Calu3 (cell line): Measurements from ENCODE around the gene IFNAR1. TPM values are rescaled to one million over a fixed set of nuclear protein-coding genes. Genes with fewer than 3 reads are reported as not detected.

Experiments used
- Bru-seq: library from RNA; stranded (reverse); fragments of 400-500 nt; gene quantifications from one replicate; lab custom pipeline; 2021; lab: Mats Ljungman, UMichigan
- BruChase-seq, 2 experiments: library from RNA; stranded (reverse); fragments of 400-500 nt; gene quantifications; one replicate each; lab custom pipeline; 2021; lab: Mats Ljungman, UMichigan
- BruUV-seq: library from RNA; stranded (reverse); fragments of 400-500 nt; replicated peaks from 2 replicates; lab custom pipeline; 2021; lab: Mats Ljungman, UMichigan
- CTCF ChIA-PET: fragments of 300-600 bp; sonication (Branson Sonifier 250); formaldehyde crosslinking; loops from one replicate; lab custom pipeline; 2022; ENCODE audit warnings: antibody characterized with exemption; lab: Charles Lee
- DNase-seq: peaks from one replicate; pipeline ENCODE4 v3.0.0; 2022
- H3K27ac Mint-ChIP-seq: one replicate; pipeline ENCODE4 v1.8.0; 2022; ENCODE audit warnings: mixed read lengths; ENCODE audit not compliant: unreplicated experiment
- H3K27me3 Mint-ChIP-seq: one replicate; pipeline ENCODE4 v1.8.0; 2022; ENCODE audit warnings: mixed read lengths; ENCODE audit not compliant: unreplicated experiment
- H3K36me3 Mint-ChIP-seq: one replicate; pipeline ENCODE4 v1.8.0; 2022; ENCODE audit warnings: mild to moderate bottlenecking, moderate library complexity, mixed read lengths; ENCODE audit not compliant: insufficient read depth, unreplicated experiment
- H3K4me1 Mint-ChIP-seq: one replicate; pipeline ENCODE4 v1.8.0; 2022; ENCODE audit warnings: mild to moderate bottlenecking, low read depth, mixed read lengths; ENCODE audit not compliant: unreplicated experiment
- H3K4me3 Mint-ChIP-seq: one replicate; pipeline ENCODE4 v1.8.0; 2022; ENCODE audit warnings: mild to moderate bottlenecking, low read depth, moderate library complexity, mixed read lengths; ENCODE audit not compliant: unreplicated experiment
- H3K9me3 Mint-ChIP-seq: one replicate; pipeline ENCODE4 v1.8.0; 2022; ENCODE audit warnings: low read depth, mixed read lengths; ENCODE audit not compliant: unreplicated experiment
- intact Hi-C: fragments of 100-400 bp; cut with micrococcal nuclease; formaldehyde crosslinking; loops from one replicate; pipeline ENCODE4 v1.10.0; 2022; ENCODE audit not compliant: unreplicated experiment
- long read RNA-seq: library from polyadenylated mRNA; stranded (forward); transcript quantifications from one replicate; pipeline ENCODE4 v2.0.0, GENCODE V29; 2022
- total RNA-seq: library from RNA; stranded (reverse); gene quantifications from 2 replicates; pipeline ENCODE4 v1.2.3, GENCODE V29; 2022
- TF ChIP-seq, protein P1 (sequence below): fragments of 200-600 bp; IDR thresholded peaks from one replicate; pipeline ENCODE4 v1.8.0; 2022; ENCODE audit warnings: antibody characterized with exemption; ENCODE audit not compliant: unreplicated experiment

The IFNAR1 gene
- total RNA-seq: 32.1 and 35.2 TPM in 2 replicates
- Bru-seq, nascent RNA: percentile 76 among the genes with signal in this experiment
- BruChase-seq, experiment 1, labeled RNA remaining after a 6-hour chase: percentile 89 among the genes with signal in this experiment
- percentile 79 among the genes with signal in this experiment for BruChase-seq, experiment 2, labeled RNA remaining after a 2-hour chase
- long read RNA-seq, full-length matches to known transcripts: 30 of 47 reads
- long read RNA-seq, partial matches to known transcripts: 6 of 47 reads
- long read RNA-seq, other reads (novel, unspliced or antisense): 11 of 47 reads

DNA sequence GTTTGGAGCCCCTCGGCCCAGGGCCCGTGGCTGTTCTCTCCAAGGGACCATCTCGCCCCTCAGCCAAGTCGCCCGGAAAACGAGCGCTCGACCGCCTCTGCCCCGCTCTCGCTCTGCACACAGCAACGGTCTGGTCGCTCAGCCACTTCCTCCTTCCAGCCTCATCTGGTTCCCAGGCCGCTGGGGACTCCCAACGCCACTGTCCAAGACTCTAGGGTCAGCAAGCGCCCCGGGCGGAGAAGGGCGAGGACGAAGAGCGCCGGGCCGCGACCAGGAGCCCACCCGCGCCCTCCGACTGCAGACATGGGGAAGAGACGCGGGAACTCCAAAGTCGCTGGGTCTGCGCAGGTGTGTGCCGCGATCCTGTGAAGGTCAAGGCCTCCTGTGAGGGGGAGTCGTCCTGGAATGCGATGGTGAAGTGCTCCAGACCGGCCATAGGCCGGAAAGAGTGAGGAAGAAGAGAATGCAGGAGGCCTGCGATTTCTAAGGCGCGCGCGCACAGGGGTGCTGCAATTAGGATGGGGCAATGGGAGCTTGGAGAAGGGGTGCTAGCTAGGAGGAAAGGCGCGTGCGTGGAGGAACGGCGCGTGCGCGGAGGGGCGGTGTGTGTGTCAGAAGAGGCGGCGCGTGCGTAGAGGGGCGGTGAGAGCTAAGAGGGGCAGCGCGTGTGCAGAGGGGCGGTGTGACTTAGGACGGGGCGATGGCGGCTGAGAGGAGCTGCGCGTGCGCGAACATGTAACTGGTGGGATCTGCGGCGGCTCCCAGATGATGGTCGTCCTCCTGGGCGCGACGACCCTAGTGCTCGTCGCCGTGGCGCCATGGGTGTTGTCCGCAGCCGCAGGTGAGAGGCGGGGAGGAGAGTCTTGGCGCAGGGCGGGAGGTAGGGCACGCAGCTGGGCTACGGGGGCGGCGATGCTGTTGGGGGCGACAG, at the start of gene IFNAR1:
IFNAR1 (plus strand) TSS at position 680 of the 931 bp plus-strand sequence; CDS start at position 766, 86 bp downstream.
- Mint-ChIP-seq H3K4me1 (no peaks in the 10 kb centered on the region), H3K4me3 (no peak within 1 kb of the TSS), H3K27me3 (no peaks in the 10 kb centered on the region), H3K36me3 (no peaks in the 10 kb centered on the region), H3K9me3 (no peaks in the 10 kb centered on the region), H3K27ac (no peak within 1 kb of the TSS)
- BruUV-seq: TSS peak; percentile 85
- TF ChIP-seq, protein P1, sequence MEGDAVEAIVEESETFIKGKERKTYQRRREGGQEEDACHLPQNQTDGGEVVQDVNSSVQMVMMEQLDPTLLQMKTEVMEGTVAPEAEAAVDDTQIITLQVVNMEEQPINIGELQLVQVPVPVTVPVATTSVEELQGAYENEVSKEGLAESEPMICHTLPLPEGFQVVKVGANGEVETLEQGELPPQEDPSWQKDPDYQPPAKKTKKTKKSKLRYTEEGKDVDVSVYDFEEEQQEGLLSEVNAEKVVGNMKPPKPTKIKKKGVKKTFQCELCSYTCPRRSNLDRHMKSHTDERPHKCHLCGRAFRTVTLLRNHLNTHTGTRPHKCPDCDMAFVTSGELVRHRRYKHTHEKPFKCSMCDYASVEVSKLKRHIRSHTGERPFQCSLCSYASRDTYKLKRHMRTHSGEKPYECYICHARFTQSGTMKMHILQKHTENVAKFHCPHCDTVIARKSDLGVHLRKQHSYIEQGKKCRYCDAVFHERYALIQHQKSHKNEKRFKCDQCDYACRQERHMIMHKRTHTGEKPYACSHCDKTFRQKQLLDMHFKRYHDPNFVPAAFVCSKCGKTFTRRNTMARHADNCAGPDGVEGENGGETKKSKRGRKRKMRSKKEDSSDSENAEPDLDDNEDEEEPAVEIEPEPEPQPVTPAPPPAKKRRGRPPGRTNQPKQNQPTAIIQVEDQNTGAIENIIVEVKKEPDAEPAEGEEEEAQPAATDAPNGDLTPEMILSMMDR: no peak
- intact Hi-C loops: loop anchor here (10.0 kb wide), 1 partner anchor 60 kb away; the partner anchor contains the start of gene IL10RB
- CTCF ChIA-PET: interaction anchor here (0.5 to 1.7 kb wide), 7 partner anchors 10 to 174 kb away, joined by 3 to 14 read pairs (median 4); no protein-coding TSS in a partner anchor
- DNase-seq: peak; percentile 95

DNA sequence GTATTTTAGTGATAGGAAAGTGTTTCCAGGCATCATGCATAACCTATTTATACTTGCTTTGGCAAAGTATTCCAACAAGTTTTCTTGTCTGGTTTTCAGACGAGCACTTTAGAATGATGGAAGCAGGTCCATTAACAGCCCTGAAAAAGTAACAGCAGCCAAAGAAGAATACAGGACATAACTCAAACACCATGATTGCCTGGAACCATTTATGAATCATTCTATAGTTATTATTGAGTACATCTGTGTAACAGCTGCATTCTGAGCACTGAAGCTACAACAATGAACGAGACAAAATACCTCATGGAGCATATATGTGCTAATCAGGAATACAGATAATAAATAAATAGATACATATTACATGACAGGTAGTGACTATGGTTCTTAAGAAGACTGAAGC, 46.0 kb upstream of the IFNAR1 start:
- H3K4me1 Mint-ChIP-seq: no peaks in the 10 kb centered on the region
- H3K27me3 Mint-ChIP-seq: no peaks in the 10 kb centered on the region
- TF ChIP-seq, protein P1: no peak
- intact Hi-C loops: no loop called here
- peaks cover 4% of the 10 kb centered on the region for H3K36me3 Mint-ChIP-seq
- no peak for DNase-seq
- no peak overlapping the region for H3K27ac Mint-ChIP-seq
- no peaks in the 10 kb centered on the region for H3K9me3 Mint-ChIP-seq
- CTCF ChIA-PET: no interaction called here
- BruUV-seq: no TSS peak
- no peak overlapping the region for H3K4me3 Mint-ChIP-seq

DNA sequence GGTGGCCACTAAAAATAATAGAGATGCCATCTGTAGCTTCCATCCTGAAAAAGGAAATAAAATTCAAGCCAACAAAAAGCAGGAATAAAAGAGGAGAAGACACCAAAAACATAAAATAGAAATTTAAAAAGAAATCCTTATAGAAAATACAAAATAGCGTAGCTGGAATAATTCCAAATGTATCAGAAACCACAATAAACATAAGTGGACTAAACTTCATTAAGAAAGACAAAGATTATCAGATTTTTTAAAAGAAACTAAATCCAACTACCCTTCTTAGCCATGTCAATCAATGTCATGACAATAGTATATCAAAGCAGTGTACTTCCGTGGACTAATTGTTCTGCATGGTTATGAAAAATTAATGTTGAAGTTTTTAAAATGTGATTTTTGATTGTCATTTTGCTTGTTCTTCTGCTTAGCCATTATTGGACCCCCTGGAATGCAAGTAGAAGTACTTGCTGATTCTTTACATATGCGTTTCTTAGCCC, 45.4 kb upstream of the IFNAR1 start:
- no peaks in the 10 kb centered on the region for H3K9me3 Mint-ChIP-seq
- intact Hi-C loops: no loop called here
- BruUV-seq: no TSS peak
- H3K27ac Mint-ChIP-seq: no peak overlapping the region
- peaks cover 9% of the 10 kb centered on the region for H3K36me3 Mint-ChIP-seq
- DNase-seq: no peak
- no peaks in the 10 kb centered on the region for H3K27me3 Mint-ChIP-seq
- CTCF ChIA-PET: no interaction called here
- TF ChIP-seq, protein P1: no peak
- no peaks in the 10 kb centered on the region for H3K4me1 Mint-ChIP-seq
- H3K4me3 Mint-ChIP-seq: no peak overlapping the region

DNA sequence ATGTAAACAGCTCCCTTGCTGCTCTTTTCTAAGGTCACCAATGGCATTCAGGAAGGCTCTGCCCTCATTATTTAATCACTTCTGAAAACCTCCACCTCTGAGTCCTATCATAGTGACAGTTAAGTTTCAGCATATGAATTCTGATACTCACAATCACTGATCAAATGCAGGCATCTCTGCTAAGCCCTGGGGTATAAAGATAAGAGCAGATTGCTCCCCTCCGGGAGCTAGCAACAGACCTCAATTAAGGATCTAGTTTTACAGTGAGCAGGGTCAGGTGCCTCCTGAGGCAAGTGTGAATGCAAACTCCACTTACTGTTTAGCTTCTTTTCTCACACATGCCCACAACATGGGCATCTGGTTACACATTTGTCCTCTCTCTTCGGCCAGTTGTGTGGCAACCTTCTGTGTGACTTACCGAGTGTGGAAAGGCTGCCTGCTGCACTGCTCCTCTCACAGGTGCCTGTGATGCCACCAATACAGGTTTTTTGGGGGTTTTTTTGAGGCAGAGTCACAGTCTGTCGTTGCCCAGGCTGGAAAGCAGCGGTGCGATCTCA, 43.6 kb upstream of the IFNAR1 start:
- no peak overlapping the region for H3K27ac Mint-ChIP-seq
- no peak for DNase-seq
- intact Hi-C loops: no loop called here
- no TSS peak for BruUV-seq
- H3K9me3 Mint-ChIP-seq: no peaks in the 10 kb centered on the region
- CTCF ChIA-PET: no interaction called here
- peaks cover 18% of the 10 kb centered on the region for H3K36me3 Mint-ChIP-seq
- H3K4me1 Mint-ChIP-seq: peaks cover 8% of the 10 kb centered on the region
- H3K27me3 Mint-ChIP-seq: no peaks in the 10 kb centered on the region
- TF ChIP-seq, protein P1: no peak
- H3K4me3 Mint-ChIP-seq: no peak overlapping the region
